SK-N-SH (cell line): ENCODE results near the gene WDR27.

Experiments
- EP300 ChIP-seq, 2 experiments: IDR thresholded peaks; 2 replicates each; pipeline versions ENCODE4 v1.4.0 to v1.6.1; 2012; ENCODE audit warnings: borderline replicate concordance in 1 of 2, low read depth in 1 of 2, low read length in 1 of 2
- FOXM1 ChIP-seq: IDR thresholded peaks from 2 replicates; pipeline ENCODE4 v1.4.0; 2012; ENCODE audit warnings: low read depth, mild to moderate bottlenecking
- JUND ChIP-seq: IDR thresholded peaks from 2 replicates; pipeline ENCODE4 v1.4.0; 2012
- POLR2AphosphoS5 ChIP-seq: IDR thresholded peaks from 2 replicates; pipeline ENCODE4 v1.6.1; 2012; ENCODE audit warnings: low read depth, low read length
- RAD21 ChIP-seq: IDR thresholded peaks from 2 replicates; pipeline ENCODE4 v1.6.1; 2012; ENCODE audit warnings: mild to moderate bottlenecking, low read length
- SMC3 ChIP-seq: IDR thresholded peaks from 2 replicates; pipeline ENCODE4 v1.6.1; 2012; ENCODE audit warnings: low read depth, low read length, improper control_type of control experiment
- TAF1 ChIP-seq: IDR thresholded peaks from 2 replicates; pipeline ENCODE4 v1.6.1; 2012; ENCODE audit warnings: low read depth, mild to moderate bottlenecking, low read length, moderate library complexity, borderline replicate concordance
- TF ChIP-seq, protein P1 (sequence below): fragments of 200-600 bp; sonication (generic); IDR thresholded peaks from 2 replicates; pipeline ENCODE4 v1.6.1; 2017; ENCODE audit warnings: antibody characterized with exemption, mild to moderate bottlenecking, moderate library complexity
- TF ChIP-seq, protein P2 (sequence below): IDR thresholded peaks from 2 replicates; pipeline ENCODE4 v1.6.1; 2012; ENCODE audit warnings: mild to moderate bottlenecking, low read depth, low read length, moderate library complexity
- TF ChIP-seq, protein P3 (sequence below): IDR thresholded peaks from 2 replicates; pipeline ENCODE4; 2012
- TF ChIP-seq, protein P4 (sequence below): IDR thresholded peaks from 2 replicates; pipeline ENCODE4 v1.4.0; 2012; ENCODE audit warnings: low read depth

- TF ChIP-seq, protein P1, sequence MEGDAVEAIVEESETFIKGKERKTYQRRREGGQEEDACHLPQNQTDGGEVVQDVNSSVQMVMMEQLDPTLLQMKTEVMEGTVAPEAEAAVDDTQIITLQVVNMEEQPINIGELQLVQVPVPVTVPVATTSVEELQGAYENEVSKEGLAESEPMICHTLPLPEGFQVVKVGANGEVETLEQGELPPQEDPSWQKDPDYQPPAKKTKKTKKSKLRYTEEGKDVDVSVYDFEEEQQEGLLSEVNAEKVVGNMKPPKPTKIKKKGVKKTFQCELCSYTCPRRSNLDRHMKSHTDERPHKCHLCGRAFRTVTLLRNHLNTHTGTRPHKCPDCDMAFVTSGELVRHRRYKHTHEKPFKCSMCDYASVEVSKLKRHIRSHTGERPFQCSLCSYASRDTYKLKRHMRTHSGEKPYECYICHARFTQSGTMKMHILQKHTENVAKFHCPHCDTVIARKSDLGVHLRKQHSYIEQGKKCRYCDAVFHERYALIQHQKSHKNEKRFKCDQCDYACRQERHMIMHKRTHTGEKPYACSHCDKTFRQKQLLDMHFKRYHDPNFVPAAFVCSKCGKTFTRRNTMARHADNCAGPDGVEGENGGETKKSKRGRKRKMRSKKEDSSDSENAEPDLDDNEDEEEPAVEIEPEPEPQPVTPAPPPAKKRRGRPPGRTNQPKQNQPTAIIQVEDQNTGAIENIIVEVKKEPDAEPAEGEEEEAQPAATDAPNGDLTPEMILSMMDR, result no peak
- TF ChIP-seq RAD21 (no peak), EP300 (IDR thresholded peaks at IDR 0.05; ENCODE audit: borderline replicate concordance in 1 of 2, low read depth in 1 of 2, low read length in 1 of 2) (no peak), SMC3 (no peak), POLR2AphosphoS5 (no peak), JUND (no peak), TAF1 (no peak), FOXM1 (no peak)
- TF ChIP-seq, protein P2, sequence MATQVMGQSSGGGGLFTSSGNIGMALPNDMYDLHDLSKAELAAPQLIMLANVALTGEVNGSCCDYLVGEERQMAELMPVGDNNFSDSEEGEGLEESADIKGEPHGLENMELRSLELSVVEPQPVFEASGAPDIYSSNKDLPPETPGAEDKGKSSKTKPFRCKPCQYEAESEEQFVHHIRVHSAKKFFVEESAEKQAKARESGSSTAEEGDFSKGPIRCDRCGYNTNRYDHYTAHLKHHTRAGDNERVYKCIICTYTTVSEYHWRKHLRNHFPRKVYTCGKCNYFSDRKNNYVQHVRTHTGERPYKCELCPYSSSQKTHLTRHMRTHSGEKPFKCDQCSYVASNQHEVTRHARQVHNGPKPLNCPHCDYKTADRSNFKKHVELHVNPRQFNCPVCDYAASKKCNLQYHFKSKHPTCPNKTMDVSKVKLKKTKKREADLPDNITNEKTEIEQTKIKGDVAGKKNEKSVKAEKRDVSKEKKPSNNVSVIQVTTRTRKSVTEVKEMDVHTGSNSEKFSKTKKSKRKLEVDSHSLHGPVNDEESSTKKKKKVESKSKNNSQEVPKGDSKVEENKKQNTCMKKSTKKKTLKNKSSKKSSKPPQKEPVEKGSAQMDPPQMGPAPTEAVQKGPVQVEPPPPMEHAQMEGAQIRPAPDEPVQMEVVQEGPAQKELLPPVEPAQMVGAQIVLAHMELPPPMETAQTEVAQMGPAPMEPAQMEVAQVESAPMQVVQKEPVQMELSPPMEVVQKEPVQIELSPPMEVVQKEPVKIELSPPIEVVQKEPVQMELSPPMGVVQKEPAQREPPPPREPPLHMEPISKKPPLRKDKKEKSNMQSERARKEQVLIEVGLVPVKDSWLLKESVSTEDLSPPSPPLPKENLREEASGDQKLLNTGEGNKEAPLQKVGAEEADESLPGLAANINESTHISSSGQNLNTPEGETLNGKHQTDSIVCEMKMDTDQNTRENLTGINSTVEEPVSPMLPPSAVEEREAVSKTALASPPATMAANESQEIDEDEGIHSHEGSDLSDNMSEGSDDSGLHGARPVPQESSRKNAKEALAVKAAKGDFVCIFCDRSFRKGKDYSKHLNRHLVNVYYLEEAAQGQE, result no peak
- TF ChIP-seq, protein P3, sequence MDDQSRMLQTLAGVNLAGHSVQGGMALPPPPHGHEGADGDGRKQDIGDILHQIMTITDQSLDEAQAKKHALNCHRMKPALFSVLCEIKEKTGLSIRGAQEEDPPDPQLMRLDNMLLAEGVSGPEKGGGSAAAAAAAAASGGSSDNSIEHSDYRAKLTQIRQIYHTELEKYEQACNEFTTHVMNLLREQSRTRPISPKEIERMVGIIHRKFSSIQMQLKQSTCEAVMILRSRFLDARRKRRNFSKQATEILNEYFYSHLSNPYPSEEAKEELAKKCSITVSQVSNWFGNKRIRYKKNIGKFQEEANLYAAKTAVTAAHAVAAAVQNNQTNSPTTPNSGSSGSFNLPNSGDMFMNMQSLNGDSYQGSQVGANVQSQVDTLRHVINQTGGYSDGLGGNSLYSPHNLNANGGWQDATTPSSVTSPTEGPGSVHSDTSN, result no peak
- TF ChIP-seq, protein P4, sequence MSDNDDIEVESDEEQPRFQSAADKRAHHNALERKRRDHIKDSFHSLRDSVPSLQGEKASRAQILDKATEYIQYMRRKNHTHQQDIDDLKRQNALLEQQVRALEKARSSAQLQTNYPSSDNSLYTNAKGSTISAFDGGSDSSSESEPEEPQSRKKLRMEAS, result no peak
These were observed 97.8 kb downstream of the WDR27 start for GRCh38 chr6:169604076-169604475.
